GM12873 (cell line): ENCODE data around the gene PRSS27.

ENCODE experiments used
- CTCF ChIP-seq: IDR thresholded peaks from 2 replicates; pipeline ENCODE4 v1.5.1; 2012; ENCODE audit warnings: low read depth, mild to moderate bottlenecking, moderate library complexity, low read length, control low read depth; ENCODE audit not compliant: insufficient read depth; ENCODE audit errors: missing control alignments

The PRSS27 gene

GRCh38 chr16:2742323-2743006, 22.4 kb upstream of the PRSS27 start:
- no peak for TF ChIP-seq CTCF

GRCh38 chr16:2741168-2741567, 21.1 kb upstream of the PRSS27 start:
- no peak for TF ChIP-seq CTCF

GRCh38 chr16:2740476-2740875, 20.5 kb upstream of the PRSS27 start:
- no peak for TF ChIP-seq CTCF

- TF ChIP-seq CTCF = no peak
Measured at GRCh38 chr16:2739625-2740430, 19.8 kb upstream of the PRSS27 start.

GRCh38 chr16:2738615-2739014, 18.6 kb upstream of the PRSS27 start:
- no peak for TF ChIP-seq CTCF

- no peak for TF ChIP-seq CTCF
Measured at GRCh38 chr16:2737895-2738418, 17.9 kb upstream of the PRSS27 start.

- TF ChIP-seq CTCF = no peak
Measured at GRCh38 chr16:2737238-2737605, 17.2 kb upstream of the PRSS27 start.
